Stimulated activated CD4-positive, alpha-beta T cell treated with anti-CD3 and anti-CD28 coated beads, Interleukin-1b, Interleukin-23, amount 100 ng/mL, for 24 hours (primary cell): ENCODE measurements around the gene KCNJ10.

Experiments used
- DNase-seq, 4 experiments: peaks; one replicate each; pipeline ENCODE4 v3.0.0-alpha.2; 2020; ENCODE audit warnings: low read depth in 4 of 4, low spot score in 1 of 4

The KCNJ10 gene

DNA sequence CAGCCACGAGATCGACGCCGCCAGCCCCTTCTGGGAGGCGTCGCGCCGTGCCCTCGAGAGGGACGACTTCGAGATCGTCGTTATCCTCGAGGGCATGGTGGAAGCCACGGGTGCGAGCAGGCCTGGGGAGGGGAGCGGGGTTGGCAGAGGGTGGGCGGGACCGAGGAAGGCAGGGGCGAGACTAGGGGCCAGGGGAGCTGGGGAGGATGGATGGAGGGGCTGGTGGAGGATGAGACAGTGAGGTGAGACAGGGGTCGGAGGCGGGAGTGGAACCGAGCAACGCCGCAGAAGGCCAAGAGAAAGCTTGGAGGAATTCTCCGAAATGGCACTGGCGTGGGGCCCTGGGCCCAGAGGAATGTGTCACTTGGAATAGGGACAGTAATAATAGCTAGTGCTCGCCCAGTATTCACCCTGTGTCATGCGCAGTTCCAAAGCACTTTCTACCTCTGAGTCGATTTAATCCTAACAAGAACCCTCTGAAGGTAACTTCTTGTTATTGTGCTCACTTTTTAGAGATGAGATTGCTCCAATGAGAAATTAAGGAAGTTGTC, 14.9 kb upstream of the KCNJ10 start:
- DNase-seq, result no peak

DNA sequence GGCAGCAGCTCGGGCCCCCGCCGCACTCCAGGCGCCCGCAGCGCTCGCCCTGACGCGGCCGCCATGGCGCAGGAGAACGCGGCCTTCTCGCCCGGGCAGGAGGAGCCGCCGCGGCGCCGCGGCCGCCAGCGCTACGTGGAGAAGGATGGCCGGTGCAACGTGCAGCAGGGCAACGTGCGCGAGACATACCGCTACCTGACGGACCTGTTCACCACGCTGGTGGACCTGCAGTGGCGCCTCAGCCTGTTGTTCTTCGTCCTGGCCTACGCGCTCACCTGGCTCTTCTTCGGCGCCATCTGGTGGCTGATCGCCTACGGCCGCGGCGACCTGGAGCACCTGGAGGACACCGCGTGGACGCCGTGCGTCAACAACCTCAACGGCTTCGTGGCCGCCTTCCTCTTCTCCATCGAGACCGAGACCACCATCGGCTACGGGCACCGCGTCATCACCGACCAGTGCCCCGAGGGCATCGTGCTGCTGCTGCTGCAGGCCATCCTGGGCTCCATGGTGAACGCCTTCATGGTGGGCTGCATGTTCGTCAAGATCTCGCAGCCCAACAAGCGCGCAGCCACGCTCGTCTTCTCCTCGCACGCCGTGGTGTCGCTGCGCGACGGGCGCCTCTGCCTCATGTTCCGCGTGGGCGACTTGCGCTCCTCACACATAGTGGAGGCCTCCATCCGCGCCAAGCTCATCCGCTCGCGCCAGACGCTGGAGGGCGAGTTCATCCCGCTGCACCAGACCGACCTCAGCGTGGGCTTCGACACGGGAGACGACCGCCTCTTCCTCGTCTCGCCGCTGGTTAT, 14.2 kb upstream of the KCNJ10 start:
- peak; percentile 43 to 66 (median 58) for DNase-seq

DNA sequence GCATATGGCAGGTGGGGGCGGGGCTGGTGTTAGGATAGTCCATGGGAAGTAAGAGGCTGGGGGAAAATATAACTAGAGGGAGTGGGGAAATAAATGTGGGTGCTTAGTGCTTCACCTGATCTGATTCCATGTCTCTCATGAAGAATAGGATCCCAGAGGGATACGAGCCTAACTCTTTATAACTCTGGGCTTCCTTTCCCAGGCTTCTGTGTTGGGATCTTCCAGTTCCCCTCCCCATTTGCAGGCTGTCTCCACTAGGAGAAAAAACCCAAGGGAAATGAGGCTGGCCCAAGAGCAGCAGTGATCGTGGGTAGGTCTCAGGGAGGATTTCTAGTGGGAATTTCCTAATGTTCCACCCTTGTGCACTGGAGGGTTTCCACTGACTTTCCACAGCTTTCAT, 13.0 kb upstream of the KCNJ10 start:
- DNase-seq, result no peak

DNA sequence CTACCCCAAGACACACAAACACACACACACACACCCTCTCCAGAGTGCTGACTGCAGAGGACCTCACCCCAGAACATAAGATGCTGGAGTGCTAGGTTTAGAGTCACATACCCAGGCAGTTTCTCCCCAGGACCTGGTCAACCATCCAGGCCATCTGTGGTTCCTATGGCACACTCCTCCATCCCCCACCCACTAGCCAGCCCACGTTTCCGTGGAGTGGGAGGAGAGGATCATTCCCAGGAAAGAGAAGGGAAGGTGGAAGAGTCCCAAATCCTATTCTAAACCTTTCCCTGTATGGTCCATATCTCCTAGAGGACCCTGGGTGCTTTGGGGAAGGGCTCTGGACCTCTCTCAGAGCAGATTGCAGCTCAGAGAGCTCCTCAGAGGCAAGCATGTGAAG, 12.5 kb upstream of the KCNJ10 start:
- DNase-seq, result no peak

DNA sequence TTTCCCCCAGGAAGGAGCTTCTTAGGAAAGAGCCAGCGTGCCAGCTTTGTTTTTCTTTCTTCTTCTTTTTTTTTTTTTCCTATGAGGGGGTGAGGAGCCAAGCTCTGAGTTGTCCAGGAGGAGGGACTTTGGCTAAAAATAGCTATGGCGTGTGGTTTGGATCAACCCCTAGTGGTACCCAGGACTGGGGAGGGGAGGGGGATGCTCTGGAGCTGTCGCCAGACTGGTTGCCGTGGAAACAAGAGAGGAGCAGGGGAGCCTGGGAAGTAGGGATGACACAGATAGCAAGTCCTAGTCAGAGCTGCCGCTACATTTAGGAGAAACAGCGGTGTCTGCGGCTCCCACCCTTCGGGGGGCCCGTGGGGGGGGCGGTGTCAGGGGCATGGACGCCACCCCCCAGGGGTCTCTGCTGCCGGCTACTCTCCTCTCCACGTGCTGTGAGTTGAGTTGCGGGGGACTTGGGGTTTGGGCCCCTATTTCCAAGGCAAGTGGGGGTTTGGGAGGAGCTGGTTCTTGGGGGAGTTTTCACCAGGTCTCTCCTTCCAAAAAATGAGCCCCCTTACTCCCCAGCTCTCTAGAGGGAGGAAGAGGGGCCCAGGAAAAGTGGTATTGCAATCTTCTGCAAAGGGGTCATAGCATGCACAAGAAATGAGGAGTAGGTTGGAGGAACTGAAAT, 11.4 kb upstream of the KCNJ10 start, which contains the start of gene KCNJ9:
Gene KCNJ9 (plus strand): TSS at position 278 of the 676 bp plus-strand sequence. CDS start 2,493 bp downstream, outside the sequence.
- no peak for DNase-seq

DNA sequence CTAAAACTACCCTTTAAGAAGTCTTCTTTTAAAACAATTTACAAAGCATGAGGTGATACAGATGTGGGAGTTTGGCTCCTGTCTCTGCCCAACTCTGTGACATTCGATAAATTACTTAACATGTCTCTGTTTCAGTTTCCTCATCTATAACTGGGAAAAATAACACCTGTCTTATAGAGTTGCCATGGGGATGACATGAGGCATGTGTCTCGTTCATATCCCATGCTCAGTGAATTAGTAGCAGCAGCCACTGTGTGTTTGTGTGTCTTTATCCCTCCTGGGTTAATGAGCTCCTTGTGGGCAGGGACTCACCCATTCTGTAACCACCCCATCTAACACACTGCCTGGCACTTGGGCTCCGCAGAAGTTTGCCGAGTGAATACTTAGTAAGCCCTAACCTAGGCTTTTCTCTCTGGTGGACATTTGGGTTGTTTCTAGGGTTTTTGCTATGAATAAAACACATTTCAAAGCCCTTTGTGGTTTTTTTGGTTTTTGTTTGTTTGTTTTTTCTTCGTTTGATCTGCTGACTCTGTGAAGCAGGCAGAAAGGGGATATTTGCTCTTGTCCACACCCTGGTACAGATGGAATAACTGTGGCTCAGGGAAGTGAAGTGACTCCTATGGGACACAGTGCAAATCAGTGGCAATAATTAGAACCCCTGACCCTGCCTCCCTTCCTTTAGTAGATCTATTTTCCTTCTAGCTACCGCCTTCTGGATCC, 10.6 kb upstream of the KCNJ10 start:
- no peak for DNase-seq

DNA sequence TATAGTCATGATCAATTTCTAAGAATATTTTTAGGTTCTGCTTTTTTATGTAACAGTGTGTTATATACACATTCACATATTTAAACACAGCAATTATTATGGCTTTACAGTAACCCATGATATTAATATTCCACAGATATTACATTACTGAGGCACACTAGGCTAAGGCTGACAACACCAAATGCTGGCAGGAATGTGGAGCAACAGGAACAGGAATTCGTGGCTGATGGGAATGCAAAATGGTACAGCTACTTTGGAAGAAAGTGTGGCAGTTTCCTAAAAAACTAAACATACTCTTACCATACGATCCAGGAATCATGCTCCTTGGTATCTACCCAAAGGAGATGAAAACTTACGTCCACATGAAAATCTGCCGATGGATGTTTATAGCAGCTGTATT, 9.5 kb upstream of the KCNJ10 start:
- no peak for DNase-seq

DNA sequence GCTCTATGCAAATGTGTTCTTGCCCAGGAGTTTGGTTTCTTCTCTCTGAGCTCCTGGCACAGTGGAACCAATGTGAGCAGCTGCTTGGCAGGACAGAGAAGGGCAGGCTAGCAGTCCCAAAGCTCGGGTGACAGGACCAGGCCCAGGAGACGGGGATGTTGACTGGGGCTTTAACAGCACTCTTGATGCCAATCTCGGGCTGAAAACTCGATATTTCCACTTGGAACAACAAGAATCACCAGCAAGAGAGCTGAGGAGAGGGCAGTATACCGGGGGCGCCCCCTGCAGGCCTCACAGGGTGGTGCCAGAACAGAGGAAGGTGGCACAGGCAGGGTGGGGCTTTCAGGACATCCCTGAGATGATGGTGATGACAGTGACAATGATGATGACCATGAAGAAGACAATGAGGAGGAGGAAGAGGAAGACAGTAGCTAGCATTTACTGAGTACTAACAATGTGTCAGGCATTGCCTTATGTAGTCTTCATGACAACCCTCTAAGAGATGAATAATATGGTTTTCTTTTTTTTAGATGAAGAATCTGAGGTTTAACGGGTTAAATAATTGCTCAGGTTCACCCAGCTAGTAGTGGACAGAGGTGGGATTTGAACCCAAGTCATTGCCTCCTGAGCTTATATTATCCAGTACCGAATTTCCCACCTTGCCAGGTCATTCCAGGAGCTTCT, 8.7 kb upstream of the KCNJ10 start:
- peak in 2 of 4 experiments; percentile 44 to 50 for DNase-seq

DNA sequence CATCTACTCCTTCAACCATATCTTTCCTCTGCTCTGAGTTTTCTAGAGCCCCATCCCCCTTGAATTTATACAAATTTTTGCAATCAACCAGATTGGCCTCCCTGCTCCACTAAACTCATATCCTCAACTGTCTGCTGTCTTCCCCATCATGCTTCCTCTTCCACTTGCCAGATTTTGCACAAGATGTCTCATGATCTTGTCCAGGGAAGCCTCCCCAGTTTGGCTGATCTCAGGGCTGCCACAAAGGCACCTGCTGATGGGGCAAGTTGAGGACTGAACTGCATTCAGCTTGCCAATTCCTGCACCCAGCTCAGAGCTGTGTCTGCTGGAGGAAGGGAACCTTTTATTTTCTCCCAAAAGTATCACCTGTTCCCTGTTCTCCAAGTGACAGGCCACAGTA, 7.5 kb upstream of the KCNJ10 start:
- no peak for DNase-seq

DNA sequence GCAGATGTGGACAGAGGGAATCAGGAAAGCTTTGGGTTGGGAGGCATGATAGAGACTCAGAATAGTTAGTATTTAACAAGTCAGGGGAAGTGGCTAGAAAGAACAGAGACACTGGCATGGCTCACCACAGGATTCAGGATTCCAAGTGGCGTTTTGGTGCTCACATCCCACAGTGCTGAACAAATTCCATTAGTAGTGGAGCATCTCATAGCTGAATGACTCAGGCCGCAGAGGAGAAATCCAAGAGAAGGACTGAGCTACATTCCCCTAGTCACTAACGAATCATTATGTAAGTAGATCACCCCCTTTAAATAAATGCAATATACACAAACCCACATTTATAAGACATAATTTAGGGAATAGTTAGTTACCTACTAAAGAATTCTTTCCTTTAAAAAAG, 6.3 kb upstream of the KCNJ10 start:
- no peak for DNase-seq

DNA sequence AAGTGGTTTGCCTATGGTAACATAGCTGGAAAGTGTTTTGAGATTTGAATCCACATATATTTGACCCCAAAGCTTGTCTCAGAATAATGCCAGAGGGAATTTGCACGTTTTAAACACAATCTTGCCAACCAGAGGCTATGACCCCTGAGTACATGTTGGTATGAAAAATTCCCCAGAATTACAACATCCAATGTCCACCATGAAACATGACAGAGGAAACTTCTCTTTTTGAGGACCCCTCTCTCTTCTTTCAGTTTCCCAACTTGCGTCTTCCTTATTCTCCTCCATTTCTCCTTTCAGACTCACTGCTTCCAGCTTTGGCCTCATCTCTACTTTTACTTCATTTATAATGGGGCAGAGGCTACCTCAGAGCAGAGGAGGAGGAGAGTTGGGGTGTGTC, 5.9 kb upstream of the KCNJ10 start:
- DNase-seq, result no peak

DNA sequence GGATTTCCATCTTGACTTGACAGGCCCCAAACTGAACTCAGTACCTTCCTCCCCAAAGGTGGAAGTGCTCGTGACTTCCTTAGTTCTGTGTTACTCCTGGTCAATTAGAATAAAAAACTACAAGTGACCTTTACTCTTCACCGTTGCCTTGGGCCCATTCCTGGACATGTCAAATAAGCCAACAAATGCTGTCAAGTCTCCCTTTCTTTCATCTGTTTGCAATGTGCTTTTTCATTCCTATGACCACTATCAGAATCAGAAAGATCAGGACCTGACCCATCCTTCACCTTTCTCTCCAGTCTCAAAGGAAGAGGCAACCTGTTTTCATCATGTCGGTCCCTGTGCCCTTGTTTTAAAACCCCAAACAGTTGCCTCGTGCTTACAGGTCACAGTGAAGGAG, 4.9 kb upstream of the KCNJ10 start:
- no peak for DNase-seq

DNA sequence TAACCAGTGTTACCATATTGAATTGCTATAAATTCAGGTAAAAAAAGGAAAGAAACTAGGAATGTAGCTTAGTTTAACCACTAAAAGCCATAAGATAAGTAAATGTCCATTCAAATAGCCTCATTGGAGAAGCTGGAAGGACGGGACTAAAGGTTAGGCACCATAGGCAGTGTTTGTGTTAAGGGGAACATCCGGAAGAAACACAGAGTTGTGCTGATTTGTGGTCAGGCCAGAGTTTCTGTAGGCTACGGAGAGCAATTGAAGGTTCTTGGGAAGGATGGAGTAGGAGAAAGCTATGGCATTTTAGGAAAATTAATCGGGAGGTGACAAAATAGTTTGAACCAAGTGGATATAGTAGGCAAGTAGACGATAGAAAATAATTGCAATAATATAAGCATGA, 1.3 kb upstream of the KCNJ10 start:
- DNase-seq, result no peak

DNA sequence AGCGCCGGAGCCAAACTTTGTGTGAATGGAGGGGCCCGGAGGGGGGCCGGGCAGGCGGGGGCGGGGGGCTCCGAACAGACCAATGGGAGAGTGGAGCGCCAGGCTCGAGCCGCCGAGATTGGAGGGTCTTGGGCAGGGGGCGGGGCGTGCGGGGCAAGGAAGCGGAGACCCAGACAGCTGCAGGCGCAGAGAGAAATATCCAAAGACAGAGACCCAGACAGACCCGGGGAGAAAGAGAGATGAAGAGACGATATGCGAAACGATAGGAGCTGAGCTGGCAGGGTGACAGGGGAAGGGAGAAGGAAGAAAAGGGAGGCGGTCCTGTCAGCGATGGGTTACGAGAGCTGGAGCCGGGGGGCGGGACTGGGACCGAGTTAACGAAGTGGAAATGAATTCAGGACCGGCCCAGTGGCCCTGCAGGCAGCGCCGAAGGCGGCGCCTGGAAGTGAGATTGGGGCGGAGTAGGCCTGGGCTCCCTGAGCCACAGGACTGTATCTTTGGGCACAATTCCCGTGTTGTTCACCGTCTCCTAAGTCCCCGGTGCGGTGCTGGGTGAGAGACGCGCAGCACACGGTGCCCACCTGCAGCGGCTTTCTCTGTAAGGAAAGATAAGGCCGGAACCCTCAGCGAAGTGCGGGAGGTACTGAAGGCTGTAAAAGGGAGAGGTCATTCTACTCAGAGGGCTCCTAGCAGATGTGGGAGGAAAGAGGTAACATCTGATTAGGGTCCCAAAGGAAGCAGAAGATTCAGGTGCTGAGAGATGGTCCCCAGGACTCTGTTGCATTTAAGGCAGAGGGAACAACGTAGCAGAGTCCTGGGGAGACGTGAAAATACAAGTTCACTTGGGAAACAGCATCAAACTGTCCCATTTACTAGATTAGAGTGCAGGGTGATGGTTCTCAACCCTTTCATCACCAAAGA, 543 bp upstream of the KCNJ10 start:
- peak; percentile 12 to 51 (median 40) for DNase-seq

DNA sequence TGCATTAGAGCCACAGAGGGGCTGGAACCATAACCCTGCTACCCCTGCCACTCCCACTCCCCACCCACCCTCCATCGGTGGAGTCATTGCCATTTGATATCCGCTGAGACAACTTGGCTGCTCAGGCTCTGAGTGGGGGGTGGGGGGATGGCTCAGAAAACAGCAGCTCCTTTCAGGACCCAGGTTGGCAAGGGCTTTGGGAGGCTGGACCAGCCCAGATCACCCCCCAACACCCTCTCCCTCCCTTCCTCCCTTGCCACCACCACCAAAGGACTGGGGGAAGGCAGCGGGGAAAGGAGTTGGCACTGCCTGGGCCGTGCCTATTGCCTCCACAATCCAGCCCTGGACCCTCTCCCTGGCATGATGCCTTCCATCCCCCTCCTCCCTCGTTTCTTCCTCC, 1.7 kb downstream of the KCNJ10 start:
- no peak for DNase-seq

DNA sequence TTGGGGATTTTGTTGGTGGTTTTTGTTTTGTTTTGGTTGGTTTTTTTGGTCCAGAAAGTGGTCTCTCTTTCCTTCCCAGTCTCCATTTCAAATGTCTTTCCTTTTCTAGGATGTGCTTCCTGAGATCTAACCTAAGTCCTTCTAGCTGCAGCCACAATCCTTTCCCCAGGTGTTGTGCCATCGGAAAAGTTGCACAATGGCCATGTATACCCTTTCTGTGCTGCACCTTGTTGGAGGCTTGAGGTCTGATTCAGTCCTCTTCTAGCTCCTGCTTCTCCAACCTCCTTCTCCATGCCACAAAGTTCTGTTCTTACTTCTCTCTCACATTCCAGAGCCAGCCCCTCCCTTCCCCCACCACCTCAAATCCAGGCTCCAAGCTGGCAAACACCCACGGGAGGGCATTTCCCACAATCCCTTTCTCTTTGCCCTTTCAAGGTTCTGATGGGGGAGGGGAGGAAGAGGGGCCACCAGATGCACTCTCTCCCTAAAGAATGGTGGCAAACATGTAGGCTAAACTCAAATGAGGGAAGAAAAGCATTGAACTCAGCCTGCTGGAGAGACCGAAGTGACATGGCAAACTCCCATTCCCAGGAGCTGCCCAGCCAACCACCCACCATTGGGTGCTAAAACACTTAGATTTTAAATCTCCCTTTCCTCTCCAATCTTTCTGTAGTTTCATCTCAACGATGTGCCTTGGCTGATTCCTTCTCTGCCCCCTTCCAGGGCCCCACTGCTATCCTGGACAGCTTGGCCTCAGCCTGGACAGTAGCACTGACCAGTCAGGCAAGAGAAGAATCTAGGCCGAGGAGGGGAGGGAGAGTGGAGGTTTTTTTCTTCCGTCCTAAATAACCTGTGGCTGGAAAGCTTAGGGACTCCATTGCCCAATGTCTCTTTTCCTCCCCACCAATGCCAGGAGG, 2.9 kb downstream of the KCNJ10 start:
- no peak for DNase-seq

DNA sequence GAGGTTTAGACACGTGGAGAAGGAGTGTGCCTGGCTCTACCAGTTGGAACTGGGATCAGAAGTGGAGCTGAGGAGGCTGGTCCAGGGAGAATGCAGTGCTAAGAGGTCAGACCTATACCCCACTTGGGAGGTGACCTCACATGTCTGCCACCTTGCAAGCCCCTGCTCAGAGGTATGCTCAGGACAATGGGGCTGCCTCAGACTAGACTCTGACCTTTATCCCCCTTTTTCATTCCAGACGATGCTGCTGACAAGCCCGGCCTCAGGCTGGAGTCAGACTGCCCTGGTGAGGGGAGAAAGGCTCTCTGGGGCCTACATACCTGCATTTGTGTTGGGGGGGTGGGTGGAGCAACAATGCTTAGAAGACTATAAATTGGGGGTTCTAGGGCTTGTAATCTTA, 5.2 kb downstream of the KCNJ10 start:
- no peak for DNase-seq

DNA sequence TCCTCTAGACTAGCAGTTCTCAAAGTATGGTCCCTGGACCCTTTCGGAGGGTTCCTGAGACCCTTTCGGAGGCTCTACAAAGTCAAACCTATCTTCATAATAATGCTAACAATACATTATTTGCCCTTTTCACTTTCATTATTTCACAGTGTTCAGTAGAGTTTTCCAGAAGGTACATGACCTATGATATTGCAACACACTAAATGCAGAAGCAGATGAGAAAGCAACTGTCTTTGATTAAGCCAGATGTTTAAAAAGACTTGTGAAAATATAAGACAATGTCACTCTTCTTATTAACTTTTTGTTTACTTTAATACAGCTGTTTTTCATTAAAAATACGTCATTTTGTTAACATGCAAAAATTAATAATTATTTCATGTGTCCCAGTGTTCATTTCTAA, 5.8 kb downstream of the KCNJ10 start:
- DNase-seq, result no peak

DNA sequence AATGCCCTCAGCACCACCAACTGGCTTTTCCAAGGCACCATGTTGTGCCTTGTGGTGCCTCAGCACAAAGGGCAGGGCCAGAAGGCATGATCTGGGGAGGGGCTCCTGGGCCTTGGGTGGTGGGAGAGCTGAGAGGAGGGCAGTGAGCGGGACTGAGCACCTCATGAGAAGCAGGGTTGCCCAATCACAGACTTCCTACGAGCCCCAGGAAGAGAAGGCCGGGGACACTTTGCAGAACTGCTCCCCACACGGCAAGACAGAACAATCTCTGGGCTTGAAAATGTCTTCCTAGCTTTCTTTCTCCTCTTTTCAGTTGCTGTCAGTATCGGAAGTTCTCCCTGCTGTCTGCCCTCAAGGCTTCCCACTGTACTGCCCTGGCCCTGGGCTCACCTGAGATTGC, 6.8 kb downstream of the KCNJ10 start:
- no peak for DNase-seq
